HG03439 (cell line): Measurements from ENCODE around the gene GFOD2.
"Not testable (repeated sequence)": the region's sequence is repeated elsewhere in the genome, so short reads cannot be mapped to it uniquely, and the experiment has no call there.

Source experiments
- ATAC-seq: cut with Tn5 transposase; IDR thresholded peaks from one replicate; pipeline ENCODE4 v1.9.1; 2021; ENCODE audit warnings: mild to moderate bottlenecking, moderate library complexity; ENCODE audit not compliant: unreplicated experiment

Gene GFOD2

DNA sequence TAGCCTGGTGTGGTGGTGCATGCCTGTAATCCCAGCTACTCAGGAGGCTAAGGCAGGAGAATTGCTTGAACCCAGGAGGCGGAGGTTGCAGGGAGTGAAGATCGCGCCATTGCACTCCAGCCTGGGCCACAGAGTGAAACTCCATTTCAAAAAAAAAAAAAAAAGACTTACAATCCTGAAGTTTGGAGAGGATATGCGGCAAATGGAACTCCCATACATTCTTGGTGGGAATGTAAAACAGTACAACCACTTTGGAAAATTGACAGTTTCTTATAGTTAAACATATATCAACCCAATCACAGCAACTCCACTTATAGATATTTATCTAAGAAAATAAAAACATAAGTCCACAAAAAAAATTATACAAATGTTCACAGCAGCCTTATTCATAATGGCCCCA lies 11.9 kb downstream of the GFOD2 start:
- no peak for ATAC-seq

DNA sequence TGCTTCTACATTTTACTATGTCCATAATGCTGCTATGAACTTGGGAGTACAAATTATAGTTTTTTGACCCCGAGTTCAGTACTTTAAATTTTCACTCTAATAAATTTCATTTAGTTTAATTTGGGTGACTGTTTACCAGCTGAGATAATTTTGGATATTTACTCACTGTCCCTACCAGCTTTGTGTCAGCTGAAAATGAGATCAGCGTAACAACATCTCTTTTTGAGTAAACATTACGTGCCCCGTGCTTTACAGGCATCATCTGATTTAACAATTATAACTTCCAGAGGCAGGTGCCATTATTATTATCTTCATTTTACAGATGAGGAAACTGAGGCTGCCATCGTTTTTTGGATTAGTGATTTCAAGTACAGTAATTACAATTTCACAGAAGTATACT lies 15.0 kb downstream of the GFOD2 start:
- ATAC-seq = no peak

DNA sequence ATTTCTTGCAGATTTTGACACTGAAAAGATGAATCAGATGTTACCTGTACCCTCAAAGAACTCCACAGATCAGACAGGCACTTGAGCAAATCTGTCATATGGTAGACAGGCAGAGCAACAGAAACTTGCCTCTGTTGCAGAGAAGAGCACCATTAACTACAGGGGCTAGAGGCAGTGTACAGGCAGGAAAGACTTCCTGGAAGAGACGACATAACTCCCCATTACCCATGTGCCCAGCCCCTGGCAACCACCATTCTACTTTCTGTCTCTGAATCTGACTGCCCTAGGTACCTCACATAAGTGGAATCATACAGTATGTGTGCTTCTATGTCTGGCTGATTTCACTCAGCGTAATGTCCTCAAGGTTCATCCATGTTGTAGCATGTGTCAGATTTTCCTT lies 15.5 kb downstream of the GFOD2 start:
- ATAC-seq = no peak

DNA sequence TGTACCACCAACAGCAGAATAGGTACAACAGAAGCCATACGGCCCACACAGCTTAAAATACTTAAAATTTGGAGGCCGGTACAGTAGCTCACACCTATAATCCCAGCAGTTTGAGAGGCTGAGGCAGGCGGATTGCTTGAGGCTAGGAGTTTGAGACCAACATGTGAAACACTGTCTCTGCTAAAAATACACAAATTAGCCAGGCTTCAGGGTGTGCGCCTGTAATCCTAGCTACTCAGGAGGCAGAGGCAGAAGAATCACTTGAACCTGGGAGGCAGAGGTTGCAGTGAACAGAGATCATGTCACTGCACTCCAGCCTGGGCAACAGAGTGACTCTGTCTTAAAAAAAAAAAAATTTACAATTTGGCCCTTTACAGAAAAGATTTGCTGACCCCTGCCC lies 17.0 kb downstream of the GFOD2 start:
- no peak for ATAC-seq

DNA sequence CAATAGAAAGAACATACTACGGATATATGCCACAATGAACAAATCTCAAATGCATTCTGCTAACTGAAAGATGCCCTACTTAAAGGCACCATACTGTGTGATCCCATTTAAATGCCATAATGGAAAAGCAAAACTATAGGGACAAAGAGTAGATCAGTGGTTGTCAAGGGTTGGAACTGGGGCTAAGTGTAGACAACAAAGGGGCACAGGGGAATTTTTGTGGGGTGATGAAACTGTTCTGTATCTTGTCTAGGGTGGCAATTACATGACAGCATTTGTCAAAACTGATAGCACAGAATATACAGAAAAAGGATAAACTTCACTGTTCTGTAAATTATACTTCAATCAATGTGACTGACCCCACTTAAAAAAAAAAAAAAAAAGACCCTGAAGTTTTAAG lies 17.7 kb downstream of the GFOD2 start:
- no peak for ATAC-seq

DNA sequence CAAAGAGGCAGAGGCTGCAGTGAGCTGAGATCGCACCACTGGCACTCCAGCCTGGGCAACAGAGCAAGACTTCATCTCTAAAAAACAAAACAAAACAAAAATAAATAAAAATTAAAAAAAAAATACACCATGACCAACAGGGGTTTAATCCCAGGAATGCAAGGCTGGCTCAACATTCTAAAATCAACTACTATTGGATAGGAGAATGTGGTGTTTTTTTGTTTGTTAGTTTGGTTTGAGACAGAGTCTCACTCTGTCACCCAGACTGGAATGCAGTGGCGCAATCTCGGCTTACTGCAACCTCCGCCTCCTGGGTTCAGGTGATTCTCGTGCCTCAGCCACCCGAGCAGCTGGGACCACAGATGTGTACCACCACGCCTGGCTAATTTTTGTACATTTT lies 19.9 kb downstream of the GFOD2 start:
- no peak for ATAC-seq

DNA sequence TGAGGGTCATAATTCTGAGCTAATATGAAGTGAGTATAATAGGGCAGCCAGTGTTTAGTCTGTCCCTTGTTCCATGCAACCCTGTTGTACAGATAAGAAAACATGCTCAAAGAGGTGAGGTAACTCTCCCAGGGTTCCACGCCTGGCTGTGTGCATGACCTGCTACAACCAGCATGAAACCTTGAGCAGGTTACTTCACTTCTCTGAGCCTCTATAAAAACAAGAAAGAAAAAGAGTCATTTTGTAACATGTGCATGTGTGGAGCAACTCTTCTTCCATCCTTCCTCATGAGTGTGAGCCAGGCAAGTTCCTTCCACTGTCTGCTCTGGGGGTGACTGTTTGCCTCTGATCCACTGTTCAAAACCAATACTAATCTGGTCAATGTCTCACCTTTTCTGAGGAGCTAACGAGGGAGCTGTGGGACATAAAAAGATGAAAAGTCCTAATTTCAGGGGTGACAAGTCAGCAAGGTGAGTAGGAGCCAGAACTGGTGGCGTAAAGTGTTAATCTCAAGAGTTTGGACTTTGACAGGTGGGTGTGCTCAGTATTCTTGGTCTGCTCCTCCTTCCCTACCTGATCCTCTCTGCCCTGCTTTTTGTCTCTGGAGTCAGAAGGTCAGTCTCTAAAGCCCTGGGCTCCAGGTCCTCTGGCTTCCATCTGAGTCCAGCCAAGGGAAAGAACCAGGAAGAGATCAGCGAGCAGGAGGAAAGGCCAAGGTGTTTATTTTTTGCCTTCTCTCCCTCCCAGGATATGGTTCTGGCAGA lies 21.5 kb downstream of the GFOD2 start:
- ATAC-seq = no peak

DNA sequence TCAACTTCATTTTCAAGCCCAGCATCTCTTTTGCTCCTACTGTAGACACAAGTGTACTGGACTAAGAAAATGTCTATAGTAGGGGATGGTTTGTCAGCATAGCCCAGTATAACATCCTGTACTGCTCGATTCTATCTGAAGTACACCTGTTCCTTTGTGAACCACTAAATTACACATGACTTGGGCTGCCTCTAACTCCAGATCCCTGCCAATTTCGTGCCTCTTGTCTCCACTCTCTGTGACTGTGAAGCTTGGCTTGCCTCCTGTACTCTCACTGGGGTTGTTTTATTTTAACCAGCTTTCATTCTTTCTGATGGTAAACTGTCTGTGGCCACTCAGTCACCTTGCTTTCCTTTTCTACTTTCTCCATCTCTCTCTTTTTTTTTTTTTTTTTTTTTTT lies 24.5 kb downstream of the GFOD2 start:
- ATAC-seq = no peak

DNA sequence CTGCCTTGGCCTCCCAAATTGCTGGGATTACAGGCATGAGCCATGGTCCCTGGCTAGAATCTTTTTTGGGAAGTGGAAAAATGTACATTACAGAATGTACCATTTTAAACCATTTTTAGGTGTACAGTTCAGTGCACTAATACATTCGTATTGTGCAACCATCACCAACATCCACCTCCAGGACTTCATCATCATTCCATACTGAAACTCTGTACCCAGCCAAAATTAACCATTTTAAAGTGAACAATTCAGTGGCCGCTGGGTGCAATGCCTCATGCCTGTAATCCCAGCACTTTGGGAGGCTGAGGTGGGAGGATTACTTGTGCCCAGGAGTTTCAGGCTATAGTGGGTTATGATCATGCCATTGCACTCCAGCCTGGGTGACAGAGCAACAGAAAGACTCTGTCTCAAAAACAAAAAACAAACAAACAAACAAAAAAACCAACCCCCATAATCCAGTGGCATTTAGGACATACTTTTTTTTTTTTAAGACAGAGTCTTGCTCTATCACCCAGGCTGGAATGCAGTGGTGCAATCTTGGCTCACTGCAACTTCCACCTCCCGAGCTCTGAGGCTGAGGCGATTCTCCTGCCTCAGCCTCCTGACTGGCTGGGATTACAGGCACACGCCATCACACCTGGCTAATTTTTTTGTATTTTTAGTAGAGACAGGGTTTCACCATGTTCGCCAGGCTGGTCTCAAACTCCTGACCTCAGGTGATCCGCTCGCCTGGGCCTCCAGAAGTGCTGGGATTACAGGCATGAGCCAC lies 25.4 kb downstream of the GFOD2 start:
- ATAC-seq = not testable (repeated sequence)

DNA sequence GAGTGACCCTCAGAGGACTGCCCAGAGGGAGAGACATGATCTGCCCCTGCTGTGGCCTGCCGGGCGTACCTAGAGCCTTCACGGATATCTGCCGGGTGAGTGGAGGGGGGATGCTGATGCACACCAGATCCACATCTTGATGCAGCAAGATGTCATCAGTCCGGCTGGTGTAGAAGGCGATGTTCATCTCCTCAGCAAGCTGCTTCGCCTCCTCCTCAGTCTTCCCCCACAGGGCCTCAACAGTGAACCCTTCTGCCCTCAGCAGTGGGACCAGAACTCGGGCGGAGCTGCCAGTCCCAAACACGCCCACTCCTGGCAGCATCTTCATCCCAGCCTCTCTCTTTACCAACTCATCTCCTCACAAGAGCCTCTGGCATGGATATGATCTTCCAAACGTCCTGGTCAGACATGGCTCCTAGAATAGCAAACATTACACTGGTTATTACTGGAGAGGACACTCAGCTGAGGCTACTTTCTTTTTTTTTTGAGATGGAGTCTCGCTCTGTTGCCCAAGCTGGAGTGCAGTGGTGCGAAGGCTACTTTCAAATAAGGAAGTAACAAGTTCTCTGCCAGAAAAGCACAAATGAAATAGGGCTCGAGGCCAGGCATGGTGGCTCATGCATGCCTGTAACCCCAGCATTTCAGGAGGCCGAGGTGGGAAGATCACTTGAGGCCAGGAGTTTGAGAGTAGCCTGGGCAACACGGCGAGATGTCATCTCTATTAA lies 33.6 kb downstream of the GFOD2 start:
- ATAC-seq = no peak

DNA sequence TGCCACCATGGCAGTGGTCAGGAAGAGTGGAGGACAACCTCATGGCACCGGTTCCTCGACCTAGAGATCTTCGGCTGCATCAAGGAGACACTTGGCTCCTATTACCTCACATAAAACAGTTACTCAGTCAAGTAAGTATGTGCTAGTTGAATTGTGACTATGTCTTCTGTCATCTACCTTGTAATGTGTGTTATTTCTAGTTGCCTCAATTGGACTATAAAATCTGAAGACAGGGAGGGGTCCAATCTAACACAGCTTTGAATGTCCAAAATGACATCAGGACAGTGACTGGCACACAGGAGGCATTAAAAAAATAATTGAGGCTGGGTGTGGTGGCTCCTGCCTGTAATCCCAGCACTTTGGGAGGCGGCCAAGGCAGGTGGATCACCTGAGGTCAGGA lies 35.3 kb downstream of the GFOD2 start:
- ATAC-seq = no peak

DNA sequence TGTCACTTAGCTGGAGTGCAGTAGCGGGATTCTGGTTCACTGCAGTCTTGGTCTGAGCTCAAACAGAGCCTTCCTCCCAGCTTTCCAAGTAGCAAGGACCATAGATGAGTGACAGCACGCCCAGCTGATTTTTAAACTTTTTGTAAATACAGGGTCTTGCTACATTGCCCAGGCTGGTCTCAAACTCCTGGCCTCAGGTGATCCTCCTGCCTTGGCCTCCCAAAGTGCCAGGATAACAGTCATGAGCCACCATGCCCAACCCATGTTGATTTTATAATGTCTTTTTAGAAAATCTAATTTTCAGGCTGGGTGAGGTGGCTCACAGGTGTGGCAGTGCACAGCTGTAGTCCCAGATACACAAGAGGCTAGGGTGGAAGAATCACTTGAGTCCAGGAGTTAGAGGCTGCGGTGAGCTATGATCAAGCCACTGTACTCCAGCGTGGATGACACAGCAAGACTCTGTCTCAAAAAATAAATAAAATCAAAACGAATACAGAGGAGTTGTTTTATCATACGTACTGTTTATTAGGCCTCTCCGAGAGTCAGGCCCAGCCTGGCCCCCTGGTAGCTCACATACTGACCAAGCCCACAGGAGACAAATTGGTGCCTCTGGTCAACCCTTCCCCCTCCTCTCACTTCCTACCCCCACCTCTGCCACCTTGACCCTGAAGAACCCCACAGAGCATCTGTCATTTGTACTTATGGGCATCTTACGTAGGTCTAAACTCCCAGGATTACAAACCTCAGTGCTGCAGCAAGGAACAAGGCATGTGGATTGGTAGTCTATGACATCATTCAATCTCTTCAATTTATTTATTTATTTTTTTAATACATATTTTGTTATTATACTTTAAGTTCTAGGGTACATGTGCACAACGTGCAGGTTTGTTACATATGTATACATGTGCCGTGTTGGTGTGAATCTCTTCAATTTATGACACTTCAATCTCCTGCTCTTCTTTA lies 38.9 kb downstream of the GFOD2 start:
- no peak for ATAC-seq

DNA sequence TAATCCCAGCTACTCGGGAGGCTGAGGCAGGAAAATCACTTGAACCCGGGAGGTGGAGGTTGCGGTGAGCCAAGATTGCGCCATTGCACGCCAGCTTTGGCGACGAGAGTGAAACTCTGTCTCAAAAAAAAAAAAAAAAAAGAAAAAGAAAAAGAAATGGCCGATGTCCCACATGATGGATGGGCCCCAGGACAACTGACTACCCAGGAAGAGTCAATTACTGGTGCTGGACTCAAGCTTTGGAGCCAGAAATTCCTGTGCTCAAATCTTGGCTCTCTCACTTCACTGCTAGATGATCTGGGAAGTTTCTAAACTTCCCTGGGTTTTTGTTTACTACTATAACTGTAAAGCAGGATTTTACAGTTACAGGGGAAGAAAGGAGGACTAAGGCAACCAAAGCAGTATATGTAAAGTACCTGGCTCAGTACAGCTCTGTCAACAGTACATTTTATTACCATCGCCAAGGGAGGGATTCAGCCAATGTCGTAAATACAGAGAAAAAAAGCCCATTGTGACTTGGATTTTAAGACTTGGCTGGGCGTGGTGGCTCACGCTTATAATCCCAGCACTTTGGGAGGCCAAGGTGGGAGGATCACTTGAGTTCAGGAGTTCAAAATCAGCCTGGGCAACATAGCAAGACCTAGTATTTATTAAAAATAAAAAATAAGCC lies 40.6 kb downstream of the GFOD2 start:
- ATAC-seq = no peak

DNA sequence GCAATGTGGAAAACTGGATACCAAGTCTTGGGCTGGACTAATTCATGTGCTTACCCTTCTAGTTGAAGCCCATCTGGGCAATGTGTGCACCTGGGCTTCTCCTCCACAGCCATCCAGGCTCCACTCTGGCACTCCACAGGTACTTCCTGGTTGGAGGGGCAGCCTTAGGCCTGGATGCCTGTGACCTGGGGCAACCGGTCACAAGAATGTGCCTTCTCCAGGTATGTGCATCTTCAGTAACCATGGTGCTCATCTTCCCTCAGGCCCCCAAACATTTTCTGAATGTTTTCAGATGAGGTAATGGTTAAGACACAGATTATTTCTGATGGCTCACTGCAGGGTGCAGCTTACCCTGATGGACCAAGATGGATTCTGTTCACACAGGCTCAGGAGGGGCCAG lies 41.4 kb downstream of the GFOD2 start:
- ATAC-seq = no peak

DNA sequence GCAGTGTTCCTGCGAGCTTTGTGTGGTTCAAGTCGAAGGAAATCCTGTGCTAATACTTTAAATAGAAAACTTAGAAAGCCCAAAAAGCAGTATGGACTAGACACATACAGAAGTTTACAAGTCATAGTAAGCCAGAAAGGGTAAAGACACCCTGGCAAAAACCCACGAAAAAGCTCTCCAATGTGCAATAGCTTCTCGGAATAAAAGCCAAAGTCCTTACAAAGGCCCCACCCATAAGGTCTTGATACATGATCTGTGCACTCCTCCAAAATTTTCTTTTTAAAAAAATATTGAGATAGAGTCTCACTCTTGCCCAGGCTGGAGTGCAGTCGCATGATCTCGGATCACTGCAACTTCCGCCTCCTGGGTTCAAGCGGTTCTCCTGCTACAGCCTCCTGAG lies 42.2 kb downstream of the GFOD2 start:
- no peak for ATAC-seq

DNA sequence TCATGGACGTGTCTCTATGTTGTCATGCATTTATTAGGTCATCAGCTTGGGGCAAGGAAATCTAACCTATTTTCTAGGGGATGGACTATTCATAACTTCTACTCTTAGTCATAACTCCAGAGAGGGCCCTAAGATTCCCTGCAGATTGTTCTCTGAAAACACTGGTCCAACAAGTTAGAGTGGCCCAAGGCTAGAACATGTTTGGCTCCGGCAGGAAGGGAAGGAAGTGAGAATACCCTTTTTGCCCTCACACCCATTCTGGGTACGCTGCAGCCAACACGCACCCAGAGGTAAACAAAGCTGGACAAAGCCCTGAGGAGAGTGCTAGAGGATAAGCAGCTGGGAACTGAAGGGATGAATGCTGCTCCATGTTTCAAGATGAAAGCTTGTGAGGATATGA lies 42.6 kb downstream of the GFOD2 start:
- no peak for ATAC-seq

DNA sequence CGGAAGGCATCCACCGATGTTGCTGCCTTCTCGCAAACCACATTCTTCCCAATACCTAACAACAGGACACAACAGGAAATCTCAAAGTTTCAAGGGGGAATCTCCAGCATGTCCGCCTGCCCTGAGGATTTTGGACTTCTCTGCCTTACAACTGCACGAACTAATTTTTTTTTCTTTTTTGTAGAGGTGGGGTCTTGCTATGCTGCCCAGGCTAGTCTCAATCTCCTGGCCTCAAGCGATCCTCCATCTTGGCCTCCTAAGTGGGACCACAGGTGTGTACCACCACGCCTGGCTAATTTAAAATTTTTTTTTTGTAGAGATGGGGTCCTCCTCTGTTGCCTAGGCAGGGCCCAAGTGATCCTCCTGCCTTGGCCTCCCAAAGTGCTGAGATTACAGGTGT lies 43.1 kb downstream of the GFOD2 start:
- ATAC-seq = no peak

DNA sequence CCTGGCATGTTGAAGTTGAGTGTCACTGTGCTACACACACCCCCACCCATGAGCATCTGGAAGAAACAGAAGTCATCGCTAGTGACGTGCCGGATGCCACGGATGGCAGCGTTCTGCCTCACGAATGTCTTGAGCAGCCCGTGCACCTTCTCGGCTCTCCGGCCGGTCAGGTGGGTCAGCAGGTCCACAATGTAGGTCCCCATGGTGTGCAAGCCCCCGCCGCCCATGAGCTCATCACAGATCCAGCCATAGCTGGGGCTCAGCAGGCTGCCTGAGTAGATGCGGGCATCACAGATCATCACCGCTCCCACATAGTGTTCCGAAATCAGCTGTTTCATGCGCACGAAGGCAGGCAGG lies 43.6 kb downstream of the GFOD2 start:
- no peak for ATAC-seq

DNA sequence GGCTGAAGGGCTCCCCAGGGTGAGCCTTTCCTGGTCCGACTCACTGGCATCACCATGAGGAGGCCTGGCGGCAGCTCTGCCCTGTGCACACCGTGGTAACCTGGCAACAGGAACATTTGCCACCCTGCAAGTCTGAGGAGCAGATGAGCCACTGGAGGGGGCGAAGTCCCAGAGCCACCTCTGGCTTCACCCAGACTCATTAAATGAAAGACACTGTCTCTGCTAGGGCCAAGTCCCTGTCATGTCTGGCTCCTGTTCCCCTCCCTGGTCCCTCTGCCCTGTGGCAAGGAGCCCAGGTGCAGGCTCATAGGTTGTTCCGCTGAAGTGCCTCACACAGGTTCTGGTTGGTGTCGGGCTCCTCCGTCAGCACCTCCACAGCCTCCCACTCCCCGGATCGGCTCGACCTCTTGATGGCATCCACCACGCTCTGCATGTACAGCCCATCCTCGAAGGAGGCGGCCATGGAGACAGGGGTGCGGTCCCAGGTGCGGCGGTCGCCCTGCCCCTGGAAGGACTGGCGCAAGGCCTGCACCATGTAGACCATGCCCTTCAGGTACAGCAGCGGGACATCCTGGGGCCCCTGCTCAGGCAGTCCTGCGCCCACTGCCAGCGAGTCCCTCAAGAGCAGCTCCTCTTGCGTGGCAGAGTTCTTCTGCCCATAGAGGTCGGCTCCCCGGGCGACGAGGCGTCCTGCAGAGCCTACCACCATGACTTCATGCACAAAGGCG lies 44.1 kb downstream of the GFOD2 start:
- ATAC-seq = no peak
